H1 (cell line): ENCODE results near the gene VSIR. TPM values are rescaled to one million over a fixed set of nuclear protein-coding genes. Genes with fewer than 3 reads are reported as not detected.
A peak's percentile ranks its signal among the peaks of the same experiment; 100 is the strongest.

Experiments used
- CTCF ChIA-PET: fragments of 300-600 bp; sonication (Branson Sonifier 250); formaldehyde crosslinking; loops from one replicate; lab custom pipeline; 2021; ENCODE audit not compliant: partially characterized antibody; lab: Charles Lee
- POLR2A ChIA-PET: fragments of 300-600 bp; sonication (Branson Sonifier 250); formaldehyde crosslinking; loops from one replicate; lab custom pipeline; 2021; ENCODE audit warnings: inconsistent platforms; ENCODE audit not compliant: partially characterized antibody; lab: Charles Lee
- DNase-seq, 2 experiments: peaks; one replicate each; pipeline versions ENCODE4 v3.0.0 to v3.0.0-alpha.2; 2010 to 2022; ENCODE audit warnings: low spot score in 2 of 2, low read depth in 1 of 2, mixed read lengths in 1 of 2
- FAIRE-seq: peaks from 2 replicates; lab custom pipeline; 2011; peaks lifted over from hg19 to GRCh38; lab: Jason Lieb, UNC
- H2AFZ ChIP-seq: 2 replicates; pipeline ENCODE4 v1.8.1; 2012; ENCODE audit warnings: low read length, inconsistent platforms
- H2AK5ac ChIP-seq: 2 replicates; pipeline ENCODE4 v1.6.1; 2013; ENCODE audit warnings: low read depth, low read length
- H2BK120ac ChIP-seq: replicated peaks from 2 replicates; pipeline ENCODE3; 2013; ENCODE audit warnings: low read depth, low read length, inconsistent platforms
- H2BK12ac ChIP-seq: 2 replicates; pipeline ENCODE4 v1.6.1; 2013; ENCODE audit warnings: low read depth, low read length
- H2BK15ac ChIP-seq: 2 replicates; pipeline ENCODE4 v1.6.1; 2013; ENCODE audit warnings: low read length
- H2BK20ac ChIP-seq: 2 replicates; pipeline ENCODE4 v1.6.1; 2013; ENCODE audit warnings: low read length
- H2BK5ac ChIP-seq: 2 replicates; pipeline ENCODE4 v1.6.1; 2013; ENCODE audit warnings: low read depth, low read length
- H3K14ac ChIP-seq: 2 replicates; pipeline ENCODE4 v1.6.1; 2013; ENCODE audit warnings: inconsistent platforms; ENCODE audit not compliant: insufficient read length
- H3K18ac ChIP-seq: 2 replicates; pipeline ENCODE4 v1.6.1; 2013; ENCODE audit warnings: low read length; ENCODE audit errors: extremely low read depth
- H3K23ac ChIP-seq: 2 replicates; pipeline ENCODE4 v1.6.1; 2013; ENCODE audit warnings: inconsistent platforms; ENCODE audit not compliant: insufficient read length
- H3K23me2 ChIP-seq: 2 replicates; pipeline ENCODE4 v1.6.1; 2013; ENCODE audit warnings: low read depth, low read length
- H3K27ac ChIP-seq: 2 replicates; pipeline ENCODE4 v1.6.1; 2011; ENCODE audit warnings: low read depth, low read length, inconsistent platforms
- H3K27me3 ChIP-seq, 4 experiments: replicated peaks in 1 of 4; 1 replicate in 1 of 4; 2 replicates in 3 of 4; pipeline versions ENCODE4 v1.6.1 to v1.8.1; 2011 to 2013; ENCODE audit warnings: low read length in 3 of 4, mild to moderate bottlenecking in 3 of 4, inconsistent platforms in 2 of 4, mixed read lengths in 2 of 4, moderate library complexity in 1 of 4; ENCODE audit not compliant: control insufficient read depth in 3 of 4, insufficient read depth in 3 of 4; ENCODE audit errors: extremely low read depth in 1 of 4
- H3K36me3 ChIP-seq, 4 experiments: 2 replicates each; pipeline versions ENCODE4 v1.6.1 to v1.8.1; 2011 to 2013; ENCODE audit warnings: mild to moderate bottlenecking in 4 of 4, low read length in 3 of 4, moderate library complexity in 2 of 4, control low read depth in 1 of 4, inconsistent platforms in 1 of 4; ENCODE audit not compliant: insufficient read depth in 4 of 4, control insufficient read depth in 2 of 4
- H3K4ac ChIP-seq: replicated peaks from 2 replicates; pipeline ENCODE3; 2013; ENCODE audit warnings: low read length, low read depth, mixed read lengths, inconsistent platforms; ENCODE audit not compliant: insufficient read length
- H3K4me1 ChIP-seq, 4 experiments: replicated peaks in 1 of 4; 1 replicate in 1 of 4; 2 replicates in 3 of 4; pipeline versions ENCODE4 v1.6.1 to v1.8.1; 2011 to 2013; ENCODE audit warnings: low read length in 3 of 4, inconsistent platforms in 2 of 4, mixed read lengths in 1 of 4; ENCODE audit not compliant: insufficient read depth in 4 of 4, control insufficient read depth in 3 of 4
- H3K4me2 ChIP-seq, 2 experiments: 2 replicates each; pipeline versions ENCODE4 v1.6.1 to v1.8.1; 2011 to 2013; ENCODE audit warnings: low read depth in 2 of 2, low read length in 2 of 2, control low read depth in 1 of 2, inconsistent platforms in 1 of 2, mild to moderate bottlenecking in 1 of 2; ENCODE audit not compliant: insufficient read depth in 1 of 2
- H3K4me3 ChIP-seq, 4 experiments: fragments of 200-600, 300-600 bp in 1 of 4; sonication (generic), shearing (Covaris generic), sonication (Bioruptor Twin) in 1 of 4; 2 replicates each; pipeline versions ENCODE4 v1.5.1 to v1.8.1; 2011 to 2016; ENCODE audit warnings: low read length in 4 of 4, low read depth in 3 of 4, control low read depth in 2 of 4, inconsistent platforms in 2 of 4, mild to moderate bottlenecking in 2 of 4, mixed read lengths in 1 of 4, moderate library complexity in 1 of 4; ENCODE audit not compliant: insufficient read depth in 2 of 4; ENCODE audit errors: extremely low read depth in 1 of 4
- H3K56ac ChIP-seq: replicated peaks from 2 replicates; pipeline ENCODE3; 2013; ENCODE audit warnings: low read depth, mild to moderate bottlenecking, mixed read lengths, low read length, inconsistent platforms; ENCODE audit not compliant: insufficient read length
- H3K79me1 ChIP-seq: 2 replicates; pipeline ENCODE4 v1.6.1; 2013; ENCODE audit warnings: low read depth, low read length, control low read depth
- H3K79me2 ChIP-seq, 2 experiments: 2 replicates each; pipeline versions ENCODE4 v1.6.1 to v1.8.1; 2012 to 2013; ENCODE audit warnings: low read length in 2 of 2, mild to moderate bottlenecking in 2 of 2, inconsistent platforms in 1 of 2; ENCODE audit not compliant: insufficient read depth in 2 of 2, control insufficient read depth in 1 of 2
- H3K9ac ChIP-seq, 4 experiments: replicated peaks in 1 of 4; 1 replicate in 1 of 4; 2 replicates in 3 of 4; pipeline versions ENCODE4 v1.6.1 to v1.8.1; 2011 to 2013; ENCODE audit warnings: low read depth in 3 of 4, low read length in 3 of 4, control low read depth in 2 of 4, mild to moderate bottlenecking in 2 of 4, moderate library complexity in 2 of 4, inconsistent platforms in 1 of 4; ENCODE audit errors: extremely low read depth in 1 of 4
- H3K9me3 ChIP-seq, 2 experiments: 2 replicates each; pipeline versions ENCODE4 v1.6.1 to v1.8.1; 2012 to 2013; ENCODE audit warnings: mild to moderate bottlenecking in 2 of 2, moderate library complexity in 2 of 2, control low read depth in 1 of 2, inconsistent platforms in 1 of 2, low read depth in 1 of 2, low read length in 1 of 2, mixed read lengths in 1 of 2; ENCODE audit not compliant: insufficient read depth in 2 of 2
- H4K20me1 ChIP-seq, 2 experiments: replicated peaks in 1 of 2; 2 replicates each; pipeline versions ENCODE3 to v1.8.1; 2011 to 2013; ENCODE audit warnings: inconsistent platforms in 2 of 2, low read length in 2 of 2, mild to moderate bottlenecking in 1 of 2; ENCODE audit not compliant: insufficient read depth in 2 of 2, control insufficient read depth in 1 of 2
- H4K5ac ChIP-seq: 2 replicates; pipeline ENCODE4 v1.6.1; 2013; ENCODE audit warnings: low read length, low read depth, mixed read lengths, inconsistent platforms; ENCODE audit not compliant: insufficient read length
- H4K8ac ChIP-seq: 2 replicates; pipeline ENCODE4 v1.8.0; 2013; ENCODE audit warnings: mild to moderate bottlenecking, moderate library complexity, low read length, inconsistent platforms; ENCODE audit not compliant: insufficient read depth; ENCODE audit errors: extremely low read depth
- H4K91ac ChIP-seq: replicated peaks from 2 replicates; pipeline ENCODE3; 2013; ENCODE audit warnings: low read length, mixed read lengths, inconsistent platforms; ENCODE audit not compliant: insufficient read length
- TAF1 ChIP-seq: IDR thresholded peaks from 2 replicates; pipeline ENCODE4 v1.6.1; 2011; ENCODE audit warnings: mild to moderate bottlenecking, low read depth, low read length
- WGBS, 2 experiments: shearing (Covaris generic) in 1 of 2; methylation state at CpG; one replicate each; pipeline versions ENCODE4 v1.1.6 to v1.1.7; 2013 to 2015; ENCODE audit warnings: low lambda C conversion rate in 2 of 2, mixed read lengths in 2 of 2, inconsistent platforms in 1 of 2, low coverage in 1 of 2, missing lambda C conversion rate in 1 of 2; ENCODE audit not compliant: insufficient replicate concordance in 2 of 2, insufficient coverage in 1 of 2, insufficient read length in 1 of 2; ENCODE audit errors: extremely low coverage in 1 of 2, missing lambda C conversion rate in 1 of 2; 5-methylcytosine and 5-hydroxymethylcytosine counted together
- polyA plus RNA-seq, 7 experiments: library from polyadenylated mRNA; depleted of rRNA in 3 of 7; stranded (reverse) in 5 of 7; unstranded in 2 of 7; fragments of >200 nt in 5 of 7; fragments of 200-250 nt in 2 of 7; gene quantifications; 1 replicate in 5 of 7; 2 replicates in 1 of 7; 4 replicates in 1 of 7; pipeline versions ENCODE4 v1.2.1 to v1.2.3, GENCODE V29; 2011 to 2013; ENCODE audit warnings: missing spikeins in 2 of 7, mixed read lengths in 2 of 7
- total RNA-seq: library from RNA; stranded (reverse); fragmentation: NEBNext Ultra II Directional; extraction: Animal tissue kit (Norgen Biotek cat#: 25700); gene quantifications from 2 replicates; pipeline ENCODE4 v1.2.1, GENCODE V29; 2021

VSIR gene
- total and polyA plus RNA-seq, 2 of the 8 experiments (the other 6 are each of a cell fraction or from before 2014, with no cell fraction given) = 0.33 TPM; not detected in 1

GRCh38 chr10:71756311-71757191 lies 16.8 kb downstream of the VSIR start:
- Histone ChIP-seq H3K36me3 (no peaks in the 10 kb centered on the region), H3K23ac (no peak overlapping the region), H3K9ac (no peak overlapping the region), H3K14ac (no peak overlapping the region), H3K79me2 (no peaks in the 10 kb centered on the region), H2BK12ac (no peak overlapping the region), H2AK5ac (no peak overlapping the region), H2BK15ac (no peak overlapping the region), H2AFZ (peak overlapping the region; percentile 58; the same call in 1 of the 2 replicates), H4K20me1 (no peaks in the 10 kb centered on the region), H2BK20ac (no peak overlapping the region), H3K4ac (no peak overlapping the region), H4K8ac (no peak overlapping the region), H3K23me2 (no peaks in the 10 kb centered on the region), H2BK120ac (no peak overlapping the region), H3K9me3 (no peaks in the 10 kb centered on the region), H3K4me2 (no peak overlapping the region), H3K27ac (no peak overlapping the region), H4K91ac (no peak overlapping the region), H4K5ac (no peak overlapping the region), H3K18ac (no peak overlapping the region), H3K4me1 (peaks cover 0 to 7% (median 4%) of the 10 kb centered on the region in 4 experiments; a peak in 5 of 7 replicates), H3K56ac (no peak overlapping the region), H3K4me3 (no peak overlapping the region), H3K27me3 (no peaks in the 10 kb centered on the region; a peak in 3 of 7 replicates), H2BK5ac (no peak overlapping the region), H3K79me1 (no peaks in the 10 kb centered on the region)
- no peak for DNase-seq
- CTCF ChIA-PET = interaction anchor here (0.7 to 4.0 kb wide), 16 partner anchors 8 to 57 kb away, joined by 3 to 24 read pairs (median 4); partner anchors contain the start of genes C10orf105 and VSIR
- FAIRE-seq = no peak
- WGBS, 2 experiments = 74% methylated on average over 12 of the region's 12 CpGs; no CpG with 5 or more reads in 1 of the 2 experiments
- POLR2A ChIA-PET = interaction anchor here (0.9 kb wide), 1 partner anchor 361 kb away, joined by 3 read pairs; no protein-coding TSS in a partner anchor
- TF ChIP-seq TAF1 = no peak
